Activated T-cell treated with anti-CD3 and anti-CD28 coated beads for 4 hours (primary cell): ENCODE measurements around the gene SLC38A1.
"Not testable (repeated sequence)": the region's sequence is repeated elsewhere in the genome, so short reads cannot be mapped to it uniquely, and the experiment has no call there.

ENCODE experiments used
- DNase-seq: peaks from one replicate; pipeline ENCODE4 v3.0.0-alpha.2; 2020

The SLC38A1 gene

GRCh38 chr12:46263140-46264016 is 5.5 kb downstream of the SLC38A1 start:
- no peak for DNase-seq

DNA sequence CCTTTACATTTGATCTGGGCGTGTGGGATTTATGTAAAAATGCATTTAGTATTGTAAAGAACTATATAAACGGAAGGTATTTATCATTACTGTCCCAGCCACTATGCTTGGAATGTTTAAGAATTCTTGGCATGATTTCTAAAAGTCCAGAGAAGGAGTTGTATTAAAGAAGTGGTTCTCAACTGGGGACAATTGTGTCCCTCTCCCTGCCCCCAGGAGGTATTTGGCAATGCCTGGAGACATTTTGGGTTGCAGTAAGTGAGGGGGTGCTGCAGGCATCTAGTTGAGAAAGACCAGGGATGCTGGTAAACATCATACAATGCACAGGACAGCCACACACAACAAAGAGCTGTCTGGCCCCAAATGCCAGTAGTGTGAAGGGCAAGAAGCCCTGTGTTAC is 7.2 kb downstream of the SLC38A1 start:
- no peak for DNase-seq

DNA sequence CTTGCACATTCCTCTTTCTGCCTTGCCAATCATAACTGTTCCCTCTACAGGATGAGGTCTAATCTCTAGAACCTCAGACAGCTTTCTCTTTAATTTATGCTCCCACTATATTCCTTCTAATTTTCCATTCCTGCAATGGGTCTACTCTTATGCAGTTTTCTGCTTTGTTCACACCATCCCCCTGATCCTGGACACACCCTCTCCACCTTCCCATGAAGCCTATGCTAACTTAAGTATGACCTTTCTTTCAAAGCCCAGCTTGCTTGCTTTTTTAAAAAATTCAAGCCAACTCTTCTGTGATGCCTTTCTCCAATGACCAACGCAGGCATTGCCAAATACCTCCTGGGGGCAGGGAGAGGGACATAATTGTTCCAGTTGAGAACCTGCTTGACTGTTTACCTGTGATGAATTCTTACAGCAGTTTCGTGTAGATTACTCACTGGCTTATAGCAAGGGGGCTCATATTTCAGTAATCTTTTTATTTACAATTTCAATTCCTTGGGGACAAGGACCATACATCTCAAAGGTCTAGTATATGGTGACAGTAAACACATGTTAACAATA is 7.8 kb downstream of the SLC38A1 start:
- DNase-seq: no peak

GRCh38 chr12:46260124-46260912 is 8.5 kb downstream of the SLC38A1 start:
- no peak for DNase-seq

- no peak for DNase-seq
Measured at GRCh38 chr12:46259713-46260112, 9.1 kb downstream of the SLC38A1 start.

DNA sequence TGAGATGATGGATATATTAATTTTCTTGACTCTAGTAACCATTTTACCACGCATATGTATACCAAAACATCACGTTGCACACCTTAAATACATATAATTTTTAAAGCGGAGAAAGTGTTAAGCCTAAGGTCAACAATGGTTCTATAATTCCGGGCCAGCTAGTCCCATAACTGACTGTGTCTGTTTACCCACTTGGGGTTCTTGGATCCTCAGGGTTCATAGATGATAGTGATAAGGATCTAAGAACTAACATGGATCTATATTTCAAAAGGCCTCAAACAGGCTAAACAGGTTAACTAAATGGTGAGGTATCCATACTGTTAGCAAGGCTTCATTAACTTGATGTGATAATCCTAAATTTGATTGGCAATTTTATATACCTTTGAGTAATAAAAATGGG is 9.8 kb downstream of the SLC38A1 start:
- DNase-seq: no peak

DNA sequence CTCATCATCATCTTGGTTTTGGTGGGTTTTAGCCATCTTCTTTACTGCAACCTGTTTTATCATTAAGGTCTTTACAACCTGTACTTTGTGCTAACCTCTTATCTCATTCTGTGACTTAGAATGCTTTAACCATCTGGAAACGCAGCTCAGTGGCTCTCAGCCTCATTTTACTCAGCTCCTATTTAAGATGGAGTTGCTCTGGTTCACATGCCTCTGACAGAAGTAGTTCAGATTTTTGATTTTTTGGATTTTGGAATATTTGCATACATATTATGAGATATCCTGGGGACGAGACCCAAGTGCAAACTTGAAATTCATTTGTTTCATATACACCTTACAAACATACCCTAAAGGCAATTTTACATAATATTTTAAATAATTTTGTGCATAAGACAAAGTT is 10.7 kb downstream of the SLC38A1 start:
- DNase-seq: no peak

- DNase-seq: no peak
Measured at GRCh38 chr12:46256942-46257341, 11.9 kb downstream of the SLC38A1 start.

DNA sequence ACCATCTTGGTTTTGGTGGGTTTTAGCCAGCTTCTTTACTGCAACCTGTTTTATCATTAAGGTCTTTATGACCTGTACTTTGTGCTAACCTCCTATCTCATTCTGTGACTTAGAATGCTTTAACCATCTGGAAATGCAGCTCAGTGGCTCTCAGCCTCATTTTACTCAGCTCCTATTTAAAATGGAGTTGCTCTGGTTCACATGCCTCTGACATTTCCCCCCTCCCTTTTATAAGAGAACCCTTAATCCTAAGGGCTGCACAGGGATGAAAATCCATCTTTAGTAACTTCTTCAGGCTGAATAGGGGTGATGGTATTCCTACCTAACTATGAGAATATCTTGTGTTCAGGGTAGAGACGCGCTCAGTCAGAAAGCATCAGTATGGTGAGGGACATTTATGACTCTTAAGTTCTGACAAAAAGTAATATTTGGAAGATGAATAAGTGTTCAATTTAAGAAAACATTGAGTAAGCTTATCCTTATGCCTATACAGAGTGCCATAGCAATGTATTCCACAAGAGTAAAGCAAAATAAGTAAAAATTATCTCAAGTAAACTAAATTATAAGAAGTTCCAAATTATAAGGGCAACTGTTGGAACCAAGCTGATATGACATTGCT is 15.2 kb downstream of the SLC38A1 start:
- DNase-seq: no peak

DNA sequence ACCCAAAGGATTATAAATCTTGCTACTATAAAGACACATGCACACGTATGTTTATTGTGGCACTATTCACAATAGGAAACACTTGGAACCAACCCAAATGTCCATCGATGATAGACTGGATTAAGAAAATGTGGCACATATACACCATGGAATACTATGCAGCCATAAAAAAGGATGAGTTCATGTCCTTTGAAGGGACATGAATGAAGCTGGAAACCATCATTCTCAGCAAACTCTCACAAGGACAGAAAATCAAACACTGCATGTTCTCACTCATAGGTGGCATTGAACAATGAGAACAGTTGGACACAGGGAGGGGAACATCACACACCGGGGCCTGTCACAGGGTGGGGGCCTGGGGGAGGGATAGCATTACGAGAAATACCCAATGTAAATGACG is 16.8 kb downstream of the SLC38A1 start:
- not testable (repeated sequence) for DNase-seq

DNA sequence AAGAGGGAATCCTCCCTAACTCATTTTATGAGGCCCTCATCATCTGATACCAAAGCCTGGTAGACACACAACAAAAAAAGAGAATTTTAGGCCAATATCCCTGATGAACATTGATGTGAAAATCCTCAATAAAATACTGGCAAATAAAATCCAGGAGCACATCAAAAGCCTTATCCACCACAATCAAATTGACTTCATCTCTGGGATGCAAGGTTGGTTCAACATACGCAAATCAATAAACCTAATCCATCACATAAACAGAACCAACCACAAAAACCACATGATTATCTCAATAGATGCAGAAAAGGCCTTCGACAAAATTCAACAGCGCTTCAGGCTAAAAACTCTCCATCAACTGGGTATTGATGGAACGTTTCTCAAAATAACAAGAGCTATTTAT is 18.9 kb downstream of the SLC38A1 start:
- DNase-seq: not testable (repeated sequence)

- no peak for DNase-seq
Measured at GRCh38 chr12:46246021-46246700, 22.7 kb downstream of the SLC38A1 start.

GRCh38 chr12:46244997-46245396 is 23.8 kb downstream of the SLC38A1 start:
- DNase-seq: no peak

GRCh38 chr12:46244273-46244915 is 24.4 kb downstream of the SLC38A1 start:
- no peak for DNase-seq

GRCh38 chr12:46242569-46242968 is 26.3 kb downstream of the SLC38A1 start:
- no peak for DNase-seq

DNA sequence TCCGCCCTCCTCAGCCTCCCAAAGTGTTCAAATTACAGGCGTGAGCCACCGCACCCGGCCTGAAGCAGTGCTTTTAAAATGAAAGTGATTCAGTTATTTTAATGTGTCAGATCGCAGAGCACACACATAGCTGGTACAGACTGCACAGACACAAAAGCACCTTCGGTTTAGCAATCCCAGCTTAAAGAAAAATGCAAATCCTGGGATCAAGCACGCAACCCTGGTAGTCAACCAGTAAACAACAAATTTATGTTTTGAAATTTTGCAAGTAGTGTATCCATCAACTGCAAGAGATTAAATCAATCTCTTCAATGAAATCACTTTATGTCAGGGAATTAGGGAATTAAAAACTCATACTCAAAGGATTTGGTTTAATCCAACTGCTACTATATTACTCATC is 28.4 kb downstream of the SLC38A1 start:
- no peak for DNase-seq

DNA sequence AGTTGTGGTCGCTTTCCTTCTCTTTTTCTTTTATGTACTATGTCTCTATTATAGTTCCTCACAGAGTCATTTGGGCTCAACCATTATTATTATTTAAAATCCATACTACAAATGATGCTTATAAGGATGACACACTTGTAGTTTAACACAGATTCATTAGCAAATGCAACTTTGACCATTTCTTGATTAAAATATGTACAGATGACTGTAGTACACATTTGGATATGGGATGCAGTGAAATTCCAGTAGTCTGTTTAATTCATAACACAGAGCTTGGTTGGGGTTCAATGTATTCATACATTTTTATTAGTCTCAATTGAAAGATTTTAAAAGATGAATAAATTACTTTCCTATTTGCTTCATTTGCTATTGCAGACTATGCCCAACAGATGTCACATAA is 30.0 kb downstream of the SLC38A1 start:
- DNase-seq: no peak

DNA sequence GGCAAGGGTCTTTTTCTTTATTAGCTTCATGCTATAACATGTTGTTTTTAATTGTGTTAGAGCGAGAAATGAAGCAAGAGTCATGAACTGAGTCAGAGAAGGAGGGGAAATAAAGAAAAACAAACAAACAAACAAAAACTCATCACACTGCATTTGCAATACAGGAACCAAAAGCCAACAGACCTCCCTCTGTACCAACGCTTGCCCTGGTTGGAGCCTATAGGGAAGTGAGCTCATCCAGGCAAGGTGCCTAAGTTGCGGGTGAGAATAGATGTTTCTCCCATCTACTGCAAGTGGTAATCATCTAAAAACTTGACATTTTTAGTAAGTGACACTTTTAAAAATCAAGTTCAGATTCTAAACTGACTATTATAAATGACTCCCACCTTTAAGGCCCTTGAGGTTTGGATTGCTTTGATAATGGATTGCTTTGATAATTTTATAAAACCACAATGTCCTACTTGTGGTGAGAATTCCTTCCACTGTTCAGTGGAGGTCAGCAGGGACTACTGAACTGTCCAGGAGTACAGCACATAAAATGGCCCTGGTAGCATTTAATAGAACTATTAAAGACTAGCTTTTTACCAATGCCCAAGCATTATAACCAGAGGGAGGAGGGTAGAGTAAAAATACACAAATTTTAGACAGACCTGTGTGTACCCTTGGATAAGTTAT is 31.3 kb downstream of the SLC38A1 start:
- DNase-seq: no peak

DNA sequence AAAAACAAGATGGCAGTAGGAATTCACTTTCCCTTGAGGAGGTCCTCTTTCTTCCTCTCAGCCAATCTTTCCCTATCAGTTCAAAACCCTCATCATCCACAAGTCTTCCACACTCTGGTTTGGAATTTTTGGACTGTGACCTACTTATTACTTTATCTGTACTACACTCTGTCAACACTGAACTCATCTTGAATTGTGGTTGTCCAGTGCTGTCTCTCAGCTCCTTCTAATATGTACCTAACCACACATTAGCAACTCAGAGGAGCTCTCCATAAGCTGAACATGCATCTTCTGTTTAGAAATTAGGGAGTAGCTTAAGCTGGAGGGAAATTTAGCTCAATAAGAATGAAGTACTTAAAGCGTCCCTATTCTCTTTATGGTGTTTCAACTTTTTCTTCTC is 34.8 kb downstream of the SLC38A1 start:
- no peak for DNase-seq

- DNase-seq: no peak
Measured at GRCh38 chr12:46233423-46233822, 35.4 kb downstream of the SLC38A1 start.

- DNase-seq: no peak
Measured at GRCh38 chr12:46230983-46231382, 37.9 kb downstream of the SLC38A1 start.

GRCh38 chr12:46230306-46230705 is 38.5 kb downstream of the SLC38A1 start:
- DNase-seq: no peak
